HL-60 (cell line): ENCODE results near the gene SNU13.

Experiments used
- POLR2AphosphoS5 ChIP-seq: IDR thresholded peaks from 2 replicates; pipeline ENCODE4 v1.6.1; 2012; ENCODE audit warnings: low read depth
- TF ChIP-seq, protein P1 (sequence below): IDR thresholded peaks from 2 replicates; pipeline ENCODE4 v1.6.1; 2012; ENCODE audit warnings: low read depth; ENCODE audit not compliant: insufficient replicate concordance
- TF ChIP-seq, protein P2 (sequence below): IDR thresholded peaks from one replicate; pipeline ENCODE4 v1.5.1; 2011; ENCODE audit warnings: low read length, control low read depth, inconsistent platforms; ENCODE audit not compliant: insufficient read depth

DNA sequence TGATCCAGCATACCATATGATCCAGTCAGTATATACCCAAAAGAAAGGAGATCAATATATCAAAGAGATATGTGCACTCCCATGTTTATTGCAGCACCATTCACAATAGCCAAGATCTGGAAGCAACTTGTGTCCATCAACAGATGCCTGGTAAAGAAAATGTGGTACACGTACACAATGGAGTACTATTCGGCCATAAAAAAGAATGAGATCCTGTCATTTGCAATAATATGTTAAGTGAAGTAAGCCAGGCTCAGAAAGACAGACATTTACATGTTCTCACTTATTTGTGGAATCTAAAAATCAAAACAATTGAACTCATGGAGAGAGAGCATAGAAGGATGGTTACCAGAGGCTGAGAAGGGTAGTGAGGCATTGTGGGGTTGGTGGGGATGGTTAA lies 27.0 kb downstream of the SNU13 start:
- no peak for TF ChIP-seq POLR2AphosphoS5
- TF ChIP-seq, protein P1, sequence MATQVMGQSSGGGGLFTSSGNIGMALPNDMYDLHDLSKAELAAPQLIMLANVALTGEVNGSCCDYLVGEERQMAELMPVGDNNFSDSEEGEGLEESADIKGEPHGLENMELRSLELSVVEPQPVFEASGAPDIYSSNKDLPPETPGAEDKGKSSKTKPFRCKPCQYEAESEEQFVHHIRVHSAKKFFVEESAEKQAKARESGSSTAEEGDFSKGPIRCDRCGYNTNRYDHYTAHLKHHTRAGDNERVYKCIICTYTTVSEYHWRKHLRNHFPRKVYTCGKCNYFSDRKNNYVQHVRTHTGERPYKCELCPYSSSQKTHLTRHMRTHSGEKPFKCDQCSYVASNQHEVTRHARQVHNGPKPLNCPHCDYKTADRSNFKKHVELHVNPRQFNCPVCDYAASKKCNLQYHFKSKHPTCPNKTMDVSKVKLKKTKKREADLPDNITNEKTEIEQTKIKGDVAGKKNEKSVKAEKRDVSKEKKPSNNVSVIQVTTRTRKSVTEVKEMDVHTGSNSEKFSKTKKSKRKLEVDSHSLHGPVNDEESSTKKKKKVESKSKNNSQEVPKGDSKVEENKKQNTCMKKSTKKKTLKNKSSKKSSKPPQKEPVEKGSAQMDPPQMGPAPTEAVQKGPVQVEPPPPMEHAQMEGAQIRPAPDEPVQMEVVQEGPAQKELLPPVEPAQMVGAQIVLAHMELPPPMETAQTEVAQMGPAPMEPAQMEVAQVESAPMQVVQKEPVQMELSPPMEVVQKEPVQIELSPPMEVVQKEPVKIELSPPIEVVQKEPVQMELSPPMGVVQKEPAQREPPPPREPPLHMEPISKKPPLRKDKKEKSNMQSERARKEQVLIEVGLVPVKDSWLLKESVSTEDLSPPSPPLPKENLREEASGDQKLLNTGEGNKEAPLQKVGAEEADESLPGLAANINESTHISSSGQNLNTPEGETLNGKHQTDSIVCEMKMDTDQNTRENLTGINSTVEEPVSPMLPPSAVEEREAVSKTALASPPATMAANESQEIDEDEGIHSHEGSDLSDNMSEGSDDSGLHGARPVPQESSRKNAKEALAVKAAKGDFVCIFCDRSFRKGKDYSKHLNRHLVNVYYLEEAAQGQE = no peak
- TF ChIP-seq, protein P2, sequence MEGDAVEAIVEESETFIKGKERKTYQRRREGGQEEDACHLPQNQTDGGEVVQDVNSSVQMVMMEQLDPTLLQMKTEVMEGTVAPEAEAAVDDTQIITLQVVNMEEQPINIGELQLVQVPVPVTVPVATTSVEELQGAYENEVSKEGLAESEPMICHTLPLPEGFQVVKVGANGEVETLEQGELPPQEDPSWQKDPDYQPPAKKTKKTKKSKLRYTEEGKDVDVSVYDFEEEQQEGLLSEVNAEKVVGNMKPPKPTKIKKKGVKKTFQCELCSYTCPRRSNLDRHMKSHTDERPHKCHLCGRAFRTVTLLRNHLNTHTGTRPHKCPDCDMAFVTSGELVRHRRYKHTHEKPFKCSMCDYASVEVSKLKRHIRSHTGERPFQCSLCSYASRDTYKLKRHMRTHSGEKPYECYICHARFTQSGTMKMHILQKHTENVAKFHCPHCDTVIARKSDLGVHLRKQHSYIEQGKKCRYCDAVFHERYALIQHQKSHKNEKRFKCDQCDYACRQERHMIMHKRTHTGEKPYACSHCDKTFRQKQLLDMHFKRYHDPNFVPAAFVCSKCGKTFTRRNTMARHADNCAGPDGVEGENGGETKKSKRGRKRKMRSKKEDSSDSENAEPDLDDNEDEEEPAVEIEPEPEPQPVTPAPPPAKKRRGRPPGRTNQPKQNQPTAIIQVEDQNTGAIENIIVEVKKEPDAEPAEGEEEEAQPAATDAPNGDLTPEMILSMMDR = no peak
